GM21515 (cell line): ENCODE results near the gene DENND1A.

Source experiments
- ATAC-seq: cut with Tn5 transposase; IDR thresholded peaks from one replicate; pipeline ENCODE4 v1.9.1; 2021; ENCODE audit not compliant: unreplicated experiment

The DENND1A gene

DNA sequence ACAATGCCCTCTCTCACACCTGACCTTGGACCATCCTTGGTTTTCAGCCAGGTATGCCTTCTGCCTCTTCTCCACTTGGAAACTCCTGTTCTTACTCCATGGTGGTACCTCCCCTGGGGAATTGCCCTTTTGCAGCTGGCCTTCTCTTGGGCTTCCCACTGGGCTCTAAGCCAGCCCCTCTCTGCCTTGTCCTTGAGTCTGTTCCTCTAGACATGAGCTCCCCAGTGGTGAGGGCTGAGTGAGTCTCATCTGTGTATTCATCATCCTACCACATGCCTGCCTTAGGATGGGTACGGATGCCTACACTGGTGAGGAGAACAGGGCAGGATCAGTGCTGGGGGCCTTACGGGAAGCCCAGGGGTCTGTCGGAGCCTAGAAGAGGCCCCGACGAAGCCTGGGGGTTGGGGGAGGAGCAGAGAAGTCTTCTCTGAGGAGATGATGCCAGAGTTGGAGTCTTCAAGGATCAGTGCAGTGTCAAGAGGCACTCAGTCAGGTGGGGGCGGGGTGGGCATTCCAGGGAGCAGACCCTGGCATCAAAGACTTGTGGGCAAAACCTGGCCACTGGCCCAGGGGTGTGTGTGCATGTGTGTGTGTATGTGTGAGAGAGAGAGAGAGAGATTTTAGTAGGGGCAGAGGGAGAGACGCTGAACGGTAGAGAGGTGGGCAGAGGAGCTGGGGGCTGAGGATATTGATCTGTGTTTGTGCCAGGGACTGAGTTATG is 579.2 kb downstream of the DENND1A start:
- ATAC-seq, result no peak

DNA sequence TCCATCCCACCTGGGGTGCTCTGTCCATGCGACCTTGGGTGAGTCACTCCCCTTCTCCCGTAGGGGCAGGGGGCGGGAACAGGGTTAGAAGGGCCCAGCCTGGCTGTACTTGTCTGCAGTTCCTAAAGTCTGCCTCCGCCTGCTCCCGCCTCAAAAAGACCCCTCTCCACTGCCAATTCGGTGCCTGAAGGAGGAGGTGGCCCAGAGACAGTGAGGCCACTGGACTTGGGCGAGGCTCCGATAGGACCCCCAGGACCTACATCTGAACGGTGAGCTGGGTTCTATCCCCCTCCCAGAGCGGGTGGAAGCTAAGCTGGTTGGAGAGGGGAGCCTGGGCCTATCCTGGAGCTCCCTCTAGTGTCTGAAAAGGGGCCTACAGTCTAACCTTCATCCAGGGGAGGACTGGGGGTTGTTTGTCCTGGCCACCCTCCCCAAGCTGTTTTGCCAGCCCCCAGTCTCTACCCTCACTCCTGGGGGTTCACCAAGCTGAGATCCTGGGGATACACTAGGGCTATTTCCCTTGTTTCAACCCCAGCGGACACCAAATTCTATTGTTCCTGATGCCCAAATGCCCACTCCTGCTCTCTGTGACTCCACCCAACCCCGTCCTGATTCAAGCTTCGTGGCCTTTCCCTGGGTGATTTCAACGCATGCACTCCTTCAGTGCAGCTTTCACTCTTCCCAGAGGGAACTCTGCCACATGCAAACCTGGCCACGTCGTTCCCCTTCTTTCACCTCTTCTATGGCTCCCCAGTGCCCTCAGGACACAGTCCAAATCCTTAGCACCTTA is 580.0 kb downstream of the DENND1A start:
- no peak for ATAC-seq

DNA sequence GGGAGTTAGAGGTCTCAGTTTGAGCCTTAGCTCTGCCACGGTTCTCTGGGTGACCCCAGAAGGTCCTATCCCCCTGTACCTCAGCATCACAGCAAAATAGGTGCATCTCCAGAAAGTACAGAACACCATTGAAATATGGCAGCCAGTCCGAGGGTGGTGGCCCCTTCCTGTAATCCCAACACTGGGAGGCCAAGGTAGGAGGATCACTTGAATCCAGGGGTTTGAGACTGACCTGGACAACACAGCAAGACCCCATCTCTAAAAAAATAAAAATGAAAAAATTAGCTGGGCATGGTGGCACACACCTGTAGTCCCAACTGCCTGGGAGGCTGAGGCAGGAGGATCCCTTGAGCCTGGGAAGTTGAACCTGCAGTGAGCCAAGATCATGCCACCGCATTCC is 580.9 kb downstream of the DENND1A start:
- no peak for ATAC-seq

DNA sequence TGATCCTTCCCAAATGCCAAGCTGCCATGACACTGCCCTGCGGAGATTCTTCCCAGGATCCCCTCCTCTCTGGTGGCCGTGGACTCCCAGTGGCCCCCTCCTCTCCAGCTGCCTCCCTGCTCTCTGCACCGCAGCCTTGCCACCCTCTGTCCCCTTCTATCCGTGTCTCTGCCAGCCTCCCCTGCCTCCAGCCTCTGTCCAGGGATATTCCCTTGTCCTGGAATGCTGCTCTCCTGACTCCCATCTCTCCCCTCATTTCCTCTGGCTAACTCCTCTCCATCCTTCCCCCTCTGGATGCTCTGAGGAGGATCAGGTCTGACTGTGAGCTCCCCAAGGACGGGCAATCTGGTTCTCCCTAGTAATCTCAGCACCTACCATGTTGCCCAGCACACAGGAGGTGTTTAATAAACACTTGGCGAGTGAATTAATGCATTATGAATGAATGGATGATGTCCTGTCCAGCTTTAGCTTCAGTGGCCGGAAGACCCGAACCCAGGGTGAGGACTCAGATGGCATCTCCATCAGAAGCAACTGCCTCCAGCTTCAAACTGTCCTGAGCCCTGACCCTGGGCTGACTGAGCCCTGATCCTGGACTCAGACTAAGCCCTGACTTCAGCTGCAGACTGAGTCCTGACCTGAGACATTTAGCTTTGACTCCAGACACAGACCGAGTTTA is 581.5 kb downstream of the DENND1A start:
- ATAC-seq, result no peak

DNA sequence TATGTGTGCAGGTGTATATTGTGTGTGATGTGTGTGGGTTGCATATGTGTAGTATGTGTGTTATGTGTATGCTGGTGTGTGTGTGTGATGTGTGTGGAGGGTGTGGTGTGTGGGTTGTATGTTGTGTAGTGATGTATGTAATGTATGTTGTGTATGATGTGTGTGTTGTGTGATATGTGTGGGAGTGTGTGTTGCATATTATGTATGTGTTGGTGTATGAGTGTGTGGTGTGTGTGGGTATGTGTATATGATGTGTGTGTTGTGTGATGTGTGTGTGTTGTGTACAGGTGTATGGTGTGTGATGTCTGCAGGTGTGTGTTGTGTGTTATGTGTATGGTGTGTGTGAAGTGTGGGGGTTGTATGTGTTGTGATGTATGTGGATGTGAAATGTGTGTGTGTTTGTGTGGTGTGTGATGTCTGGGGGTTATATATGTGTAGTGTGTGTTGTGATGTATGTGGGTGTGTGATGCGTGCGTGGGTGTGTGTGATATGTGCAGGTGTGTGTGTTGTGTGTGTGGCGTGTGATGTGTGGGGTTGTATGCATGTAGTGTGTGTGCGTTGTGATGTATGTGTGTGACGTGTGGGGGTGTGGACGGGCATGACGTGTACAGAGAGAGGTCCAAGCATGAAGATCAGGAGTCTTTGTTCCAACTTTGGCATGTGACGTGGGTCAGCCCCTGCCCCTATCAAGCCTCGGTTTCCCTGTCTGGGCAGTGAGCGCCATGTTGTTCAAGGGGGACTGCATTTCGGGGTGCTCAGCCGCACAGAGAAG is 582.5 kb downstream of the DENND1A start:
- no peak for ATAC-seq

DNA sequence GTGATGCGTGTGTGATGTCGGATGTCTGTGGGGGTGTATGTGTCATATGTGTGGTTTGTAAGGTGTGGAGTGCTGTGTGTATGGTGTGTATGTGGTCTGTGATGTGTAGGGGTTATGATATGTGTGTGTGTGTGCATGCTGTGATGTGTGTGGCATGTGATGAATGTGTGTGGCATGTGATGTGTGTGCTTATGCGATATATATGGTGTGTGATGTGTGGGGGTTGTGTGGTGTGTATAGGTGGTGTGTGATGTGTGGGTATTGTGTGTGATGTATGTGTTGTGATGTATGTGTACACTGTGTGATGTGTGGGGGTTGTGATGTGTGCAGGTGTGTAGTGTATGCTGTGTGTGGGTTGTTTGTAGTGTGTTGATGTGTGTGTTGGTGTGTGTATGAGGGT is 583.1 kb downstream of the DENND1A start:
- ATAC-seq, result no peak

DNA sequence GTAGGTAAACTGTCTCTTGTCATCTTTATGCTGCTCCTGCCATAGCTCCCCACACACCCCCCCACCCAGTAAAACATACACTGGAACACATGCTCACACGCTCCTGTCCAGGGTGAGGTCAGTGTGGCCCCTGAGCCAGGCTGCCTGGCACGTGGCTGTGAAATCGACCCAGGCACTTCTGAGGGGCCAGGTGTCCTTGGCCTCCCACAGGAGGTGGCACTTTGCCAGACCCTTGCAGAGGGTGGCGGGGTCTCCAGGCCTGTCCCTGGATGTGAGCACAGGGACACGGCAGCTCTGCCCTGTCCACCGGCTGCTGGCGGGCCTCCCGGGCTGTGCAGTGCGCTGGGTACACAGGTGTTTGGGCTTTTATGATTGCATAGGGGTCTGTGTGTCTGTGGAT is 583.9 kb downstream of the DENND1A start:
- no peak for ATAC-seq

DNA sequence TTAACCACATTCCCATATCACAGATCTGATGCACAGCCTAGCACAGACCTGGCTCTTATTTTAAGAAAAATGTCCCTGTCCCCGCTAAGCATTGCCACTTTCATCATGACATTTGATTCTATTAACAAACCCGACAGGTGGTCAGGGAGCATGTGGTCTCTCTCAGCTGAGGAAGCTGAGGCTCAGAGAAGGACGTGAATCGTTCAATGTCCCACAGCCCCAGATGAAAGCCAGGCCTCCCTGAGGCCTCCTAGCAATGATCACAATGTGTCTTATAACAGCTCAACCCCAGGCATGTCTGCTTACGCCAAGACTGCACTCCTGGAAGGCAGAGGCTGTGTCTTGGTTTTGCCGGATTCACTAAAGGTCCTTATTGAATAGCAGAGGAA is 584.4 kb downstream of the DENND1A start:
- no peak for ATAC-seq

DNA sequence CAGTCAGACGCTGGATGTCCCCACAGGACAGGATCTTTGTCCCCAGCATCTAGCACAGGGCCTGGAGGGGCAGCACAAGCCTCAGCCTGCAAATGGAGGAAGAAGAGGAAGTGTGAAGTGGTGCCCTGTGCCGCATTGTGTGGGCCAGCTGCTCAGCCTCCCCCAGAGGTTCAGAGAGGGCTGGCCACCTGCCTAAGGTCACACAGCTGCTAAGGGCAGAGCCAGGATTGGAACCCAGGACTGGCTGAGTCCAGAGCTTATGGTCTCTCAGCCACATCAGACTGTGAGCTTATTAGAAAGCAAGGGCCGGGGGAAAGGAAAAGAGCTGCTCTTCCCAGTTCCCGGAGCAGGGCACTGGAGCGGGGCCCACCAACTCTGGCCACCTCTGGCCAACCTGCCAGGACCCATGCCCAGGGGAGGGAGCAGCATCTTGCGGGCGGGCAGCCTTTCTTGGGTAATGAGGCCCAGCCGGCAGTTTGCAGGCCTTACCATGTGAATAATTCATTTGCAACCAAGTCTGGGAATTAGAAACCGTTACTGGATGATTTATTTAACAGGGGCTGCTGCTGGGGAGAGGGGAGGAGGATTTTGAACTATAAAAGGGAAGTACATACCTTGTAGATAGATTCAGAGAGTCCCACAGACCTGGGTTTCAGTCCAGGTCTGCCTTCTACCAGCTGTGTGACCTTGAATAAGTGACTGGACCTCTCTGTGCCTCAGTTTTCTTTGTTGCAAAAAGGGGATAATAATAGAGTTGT is 585.6 kb downstream of the DENND1A start:
- no peak for ATAC-seq

DNA sequence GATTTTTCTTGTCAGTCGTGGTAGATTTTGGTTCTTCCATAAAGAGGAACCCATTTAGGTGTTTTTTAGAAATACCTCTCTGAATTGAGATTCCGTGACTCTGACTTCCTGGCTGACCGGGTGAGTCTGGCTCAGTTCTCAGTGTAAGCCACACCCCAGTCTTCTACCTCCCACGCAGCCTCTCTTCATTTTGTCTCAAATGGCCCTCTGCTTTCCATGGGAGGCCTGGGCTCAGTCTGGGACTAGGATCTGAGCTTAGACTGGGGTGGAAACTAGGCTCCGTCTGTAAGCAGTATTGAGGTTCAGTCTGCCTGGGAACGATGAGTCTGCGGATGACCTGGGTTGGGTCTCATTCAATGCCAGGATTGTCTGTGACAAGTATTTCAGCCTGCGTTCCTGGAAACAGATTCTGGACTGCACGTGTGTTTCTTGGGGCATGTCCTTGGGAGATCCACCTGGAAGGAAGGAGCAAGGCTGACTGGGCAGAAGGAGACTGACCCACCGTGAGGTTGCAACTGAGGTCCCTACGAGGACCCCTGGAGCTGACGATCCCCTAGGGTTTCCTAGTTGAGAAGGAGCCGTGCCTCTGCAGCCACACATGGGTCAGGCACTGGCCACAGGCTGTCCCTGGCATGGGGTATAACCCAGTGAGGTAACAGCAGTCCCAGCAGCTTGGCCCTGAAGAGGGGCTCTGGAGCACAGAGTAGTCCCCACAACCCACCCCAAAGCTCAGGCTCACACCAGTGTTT is 586.3 kb downstream of the DENND1A start:
- ATAC-seq, result peak; percentile 34

DNA sequence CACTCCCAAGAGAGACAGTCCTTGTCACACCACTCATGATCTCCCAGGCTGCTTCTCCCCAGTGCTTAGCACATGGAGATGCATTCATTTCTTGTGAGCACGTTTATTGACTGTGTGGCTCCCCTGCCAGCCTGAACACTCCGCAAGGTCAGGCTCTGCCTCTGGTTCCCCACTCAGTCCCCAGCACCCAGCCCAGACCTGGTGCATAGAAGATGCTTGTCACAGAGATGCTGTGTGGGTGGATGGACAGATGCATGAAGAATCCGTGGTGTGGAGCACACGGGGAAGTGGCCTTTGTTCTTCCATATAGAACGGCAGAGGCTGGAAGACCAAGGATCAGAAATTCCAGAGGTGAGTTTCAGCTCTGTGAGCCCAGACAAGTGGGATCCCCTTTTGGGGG is 587.7 kb downstream of the DENND1A start:
- no peak for ATAC-seq

DNA sequence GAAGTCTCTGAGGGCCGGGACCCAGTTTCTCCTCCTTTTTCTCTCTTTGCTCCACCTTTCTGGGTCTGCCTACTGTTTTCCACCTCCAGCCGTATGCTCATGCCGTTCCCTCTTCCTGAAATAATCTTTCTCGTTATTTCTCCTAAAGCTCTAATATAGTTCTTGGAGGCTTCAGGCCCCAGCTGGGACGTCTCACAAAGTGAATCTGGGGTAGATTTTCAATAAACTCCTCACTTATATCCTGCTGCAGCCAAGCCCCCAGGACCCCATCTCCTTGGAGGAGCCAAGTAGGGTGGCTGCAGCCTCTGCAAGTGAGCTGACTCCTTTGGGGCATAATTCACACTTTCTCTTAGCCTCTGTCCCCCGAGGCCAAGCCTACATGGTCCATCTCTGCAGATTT is 588.1 kb downstream of the DENND1A start:
- ATAC-seq, result no peak

DNA sequence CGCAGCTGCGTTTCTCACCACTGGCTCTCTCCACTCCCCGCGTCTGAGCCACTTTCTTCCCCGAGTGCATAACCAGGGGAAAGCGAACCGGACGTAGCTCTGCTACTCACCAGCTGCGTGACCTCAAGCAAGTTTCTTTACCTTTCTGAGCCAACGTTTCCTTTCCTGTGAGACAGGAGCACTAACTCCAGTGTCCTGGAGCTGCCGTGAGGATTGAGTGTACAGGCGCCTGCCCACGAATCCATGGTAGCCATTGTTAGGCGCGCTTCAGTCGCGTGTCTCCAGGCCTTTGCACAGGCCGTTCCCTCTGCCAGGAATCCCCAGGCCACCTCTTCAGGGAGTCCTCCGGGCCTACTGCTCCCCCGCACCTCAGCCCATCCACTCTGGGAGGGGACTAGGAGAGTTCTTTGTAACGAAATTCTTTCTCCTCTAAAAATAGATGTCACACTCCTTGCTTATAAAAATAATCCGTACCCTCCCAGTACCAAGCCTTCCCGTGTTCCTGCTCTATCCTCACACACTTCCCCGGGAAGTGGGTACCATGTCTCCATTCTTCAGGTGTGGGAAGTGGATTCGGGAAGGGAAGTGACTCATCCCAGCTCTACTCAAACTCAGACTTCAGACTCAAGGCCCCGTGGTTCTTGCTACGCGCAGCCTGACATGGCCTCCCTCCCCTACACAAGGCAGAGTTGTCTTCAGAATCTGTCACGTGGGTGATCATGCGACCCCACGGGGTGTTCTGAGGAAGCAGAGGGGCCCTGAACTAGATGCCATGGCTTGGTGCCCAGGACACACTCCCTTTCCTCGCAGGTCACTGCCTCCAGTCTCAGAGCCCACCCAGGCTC is 590.0 kb downstream of the DENND1A start:
- ATAC-seq, result peak; percentile 50

DNA sequence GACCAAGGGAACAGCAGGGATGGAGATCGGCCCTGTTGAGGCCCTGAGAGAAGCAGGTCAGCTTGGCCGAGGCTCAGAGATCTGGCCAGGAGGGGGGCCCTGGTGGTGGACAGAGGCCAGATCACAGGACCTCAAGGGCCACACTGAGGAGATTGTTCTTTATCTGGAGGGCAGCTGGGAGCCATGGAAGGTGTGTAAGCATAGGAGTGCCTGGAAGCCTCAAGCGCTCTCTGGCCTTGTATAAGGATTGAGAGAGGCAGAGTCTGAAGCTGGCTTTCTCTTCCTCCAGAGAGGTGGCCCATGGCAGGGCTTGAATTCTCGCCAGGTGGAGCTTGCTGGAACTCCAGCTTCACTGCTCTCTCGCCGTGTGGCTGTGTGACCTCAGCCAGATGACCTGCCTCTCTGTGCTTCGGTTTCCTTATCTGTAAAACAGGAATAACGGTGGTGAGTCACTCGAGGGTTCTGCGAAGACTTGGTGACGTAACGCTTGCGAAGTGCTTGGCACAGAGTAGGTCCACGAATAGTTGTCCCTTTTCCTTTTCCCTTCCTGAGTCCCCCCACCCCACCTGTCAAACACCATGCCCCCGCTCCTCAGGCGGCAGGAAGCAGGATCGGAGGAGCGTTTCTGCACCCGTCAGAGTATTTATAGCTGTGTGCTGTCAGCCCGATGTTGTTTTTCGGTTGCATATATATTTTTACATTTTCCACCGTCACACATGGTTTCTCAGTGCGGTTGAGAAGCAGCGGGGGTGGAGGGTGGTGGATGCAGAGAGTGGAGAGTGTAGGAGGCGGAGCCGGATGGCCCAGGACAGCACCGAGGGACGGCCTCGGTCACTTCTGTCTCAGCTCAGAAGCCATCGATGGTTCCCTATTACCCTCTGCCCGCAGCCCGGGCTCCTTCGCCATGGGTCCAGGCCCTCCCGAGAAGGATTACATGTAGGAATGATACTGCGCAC is 590.9 kb downstream of the DENND1A start:
- ATAC-seq, result peak; percentile 69

DNA sequence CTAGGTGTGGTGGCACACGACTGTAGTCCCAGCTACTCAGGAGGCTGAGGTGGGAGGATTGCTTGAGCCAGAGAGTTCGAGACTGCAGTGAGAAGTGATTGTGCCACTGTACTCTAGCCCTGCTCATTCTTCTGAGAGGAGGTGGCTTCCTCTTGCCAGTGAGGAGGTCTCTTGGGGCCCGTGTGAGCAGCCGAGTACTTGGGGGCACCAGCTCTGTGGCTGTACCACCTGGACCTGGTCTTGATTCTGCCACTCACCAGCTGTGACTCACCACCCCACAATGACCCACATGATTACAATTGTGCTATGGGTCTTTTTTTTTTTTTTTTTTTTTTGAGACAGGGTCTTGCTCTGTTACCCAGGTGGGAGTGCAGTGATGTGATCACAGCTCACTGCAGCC is 592.0 kb downstream of the DENND1A start:
- ATAC-seq, result no peak

DNA sequence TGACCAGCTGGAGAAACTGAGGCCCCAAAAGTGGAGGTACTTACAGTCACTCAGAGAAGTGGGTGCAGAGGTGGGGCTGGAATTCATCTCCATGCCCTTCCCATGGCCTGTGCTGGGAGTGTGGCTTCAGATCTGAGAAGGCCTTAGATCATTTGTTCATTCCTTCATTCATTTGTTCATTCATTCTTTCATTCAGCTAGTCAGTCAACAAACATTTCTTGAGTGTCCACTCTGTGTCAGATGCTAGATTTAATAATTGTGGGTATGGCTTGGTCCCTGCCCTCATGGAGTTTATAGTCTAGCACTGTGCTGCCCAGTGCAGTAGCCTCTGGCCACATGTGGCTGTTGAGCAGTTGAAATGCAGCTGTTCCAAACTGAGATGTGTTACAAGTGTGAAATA is 593.0 kb downstream of the DENND1A start:
- ATAC-seq, result no peak

DNA sequence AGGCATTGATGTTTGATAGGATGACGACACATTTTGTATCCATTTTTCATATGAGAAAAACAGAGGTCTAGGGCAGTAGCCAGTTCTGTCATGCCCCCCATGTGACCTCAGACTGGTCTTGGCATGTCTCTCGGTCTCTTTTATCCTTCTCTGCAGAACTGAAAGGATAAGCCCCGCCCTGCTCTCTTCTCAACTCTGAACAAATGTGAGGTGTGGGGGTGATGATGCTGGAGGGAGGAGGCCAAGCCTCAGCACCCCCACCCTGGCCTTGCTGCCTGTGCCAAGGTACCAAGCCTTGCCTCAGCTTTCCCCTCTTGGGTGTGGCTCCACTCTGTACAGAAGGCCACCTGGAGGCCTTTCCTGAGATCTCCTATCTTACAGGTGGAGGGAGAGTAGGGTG is 593.5 kb downstream of the DENND1A start:
- no peak for ATAC-seq

DNA sequence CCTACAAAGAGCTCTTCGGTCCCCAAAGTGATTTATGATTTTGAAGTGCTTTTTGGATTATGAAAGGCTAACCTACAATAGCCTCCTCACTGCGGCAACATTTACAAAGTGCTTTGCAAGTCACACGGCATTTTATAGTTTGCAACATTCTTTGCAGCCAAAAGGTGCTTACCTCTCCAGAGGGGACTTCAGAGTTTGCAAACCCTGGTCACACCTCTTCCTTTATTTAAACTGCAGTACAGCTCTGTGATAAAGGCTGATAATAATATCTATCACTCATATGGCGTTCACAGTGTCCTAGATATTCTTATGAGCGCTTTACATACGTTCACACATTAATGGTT is 594.0 kb downstream of the DENND1A start:
- ATAC-seq, result no peak
